GM12878 (cell line): ENCODE results near the gene ADPRM. TPM values are rescaled to one million over a fixed set of nuclear protein-coding genes. Genes with fewer than 3 reads are reported as not detected.

Experiments used
- BCL3 ChIP-seq: IDR thresholded peaks from 2 replicates; pipeline ENCODE4 v1.6.1; 2011; ENCODE audit warnings: borderline replicate concordance, low read depth, mild to moderate bottlenecking, moderate library complexity, low read length; ENCODE audit not compliant: insufficient read depth, poor library complexity, severe bottlenecking
- CREB1 ChIP-seq: IDR thresholded peaks from 2 replicates; pipeline ENCODE4 v1.6.1; 2012; ENCODE audit warnings: low read depth, mild to moderate bottlenecking, inconsistent platforms
- EP300 ChIP-seq, 2 experiments: fragments of 150-350 bp in 1 of 2; IDR thresholded peaks; 2 replicates each; pipeline ENCODE4 v1.6.1; 2011 to 2012; ENCODE audit warnings: low read depth in 2 of 2, low read length in 2 of 2, borderline replicate concordance in 1 of 2, improper control_type of control experiment in 1 of 2, inconsistent platforms in 1 of 2; ENCODE audit not compliant: control insufficient read depth in 1 of 2
- KLF5 ChIP-seq: fragments of 450-650 bp; IDR thresholded peaks from 2 replicates; pipeline ENCODE4 v1.6.1; 2014; ENCODE audit warnings: mild to moderate bottlenecking; ENCODE audit not compliant: partially characterized antibody
- NFIC ChIP-seq: IDR thresholded peaks from 2 replicates; pipeline ENCODE4 v1.6.1; 2012; ENCODE audit warnings: low read depth, mild to moderate bottlenecking, inconsistent platforms, low read length, moderate library complexity
- NRF1 ChIP-seq: conservative IDR thresholded peaks from 2 replicates; pipeline ENCODE4 v1.6.1; 2011; ENCODE audit warnings: mild to moderate bottlenecking, low read depth, low read length, improper control_type of control experiment
- PAX8 ChIP-seq: fragments of 450-650 bp; IDR thresholded peaks from 2 replicates; pipeline ENCODE4 v1.6.1; 2017; ENCODE audit warnings: mild to moderate bottlenecking, moderate library complexity
- PKNOX1 ChIP-seq: fragments of 450-650 bp; IDR thresholded peaks from 2 replicates; pipeline ENCODE4 v1.6.1; 2016; ENCODE audit warnings: mild to moderate bottlenecking
- RCOR1 ChIP-seq: conservative IDR thresholded peaks from 2 replicates; pipeline ENCODE4 v1.6.1; 2012; ENCODE audit warnings: low read depth, low read length, improper control_type of control experiment
- RELA ChIP-seq: fragments of 450-650 bp; IDR thresholded peaks from 2 replicates; pipeline ENCODE4 v1.8.0; 2014; ENCODE audit warnings: borderline replicate concordance; ENCODE audit not compliant: partially characterized antibody
- REST ChIP-seq: IDR thresholded peaks from 2 replicates; pipeline ENCODE4 v1.6.1; 2012; ENCODE audit warnings: mild to moderate bottlenecking, low read depth, low read length
- SRF ChIP-seq, 2 experiments: IDR thresholded peaks; 2 replicates each; pipeline ENCODE4 v1.6.1; 2011; ENCODE audit warnings: low read depth in 2 of 2, low read length in 2 of 2, mild to moderate bottlenecking in 1 of 2, moderate library complexity in 1 of 2
- STAT1 ChIP-seq: fragments of 450-650 bp; conservative IDR thresholded peaks from 2 replicates; pipeline ENCODE4 v1.6.1; 2014; ENCODE audit warnings: antibody characterized with exemption, mild to moderate bottlenecking
- TARDBP ChIP-seq: IDR thresholded peaks from 2 replicates; pipeline ENCODE4 v1.6.1; 2016; ENCODE audit warnings: borderline replicate concordance
- TBL1XR1 ChIP-seq: IDR thresholded peaks from 2 replicates; pipeline ENCODE4 v1.6.1; 2012; ENCODE audit warnings: low read depth, low read length, improper control_type of control experiment
- USF1 ChIP-seq: IDR thresholded peaks from 2 replicates; pipeline ENCODE4 v1.6.1; 2011; ENCODE audit warnings: borderline replicate concordance, low read depth, mild to moderate bottlenecking, moderate library complexity, mixed read lengths, low read length; ENCODE audit not compliant: insufficient read depth; ENCODE audit errors: extremely low read length
- WRNIP1 ChIP-seq: IDR thresholded peaks from 2 replicates; pipeline ENCODE4 v1.6.1; 2011; ENCODE audit warnings: low read depth, low read length, improper control_type of control experiment, borderline replicate concordance
- ZBTB33 ChIP-seq: fragments of 450-650 bp; IDR thresholded peaks from 2 replicates; pipeline ENCODE4 v1.6.1; 2017; ENCODE audit warnings: mild to moderate bottlenecking
- polyA plus RNA-seq, 11 experiments: library from polyadenylated mRNA; depleted of rRNA in 4 of 11; unstranded in 6 of 11; stranded (reverse) in 5 of 11; fragments of >200 nt; fragmentation: Nextera tagmentation in 4 of 11; fragmentation: Illumina TruSeq in 1 of 11; extraction: Ambion mirVana in 4 of 11; extraction: Trizol in 1 of 11; gene quantifications; 1 replicate in 1 of 11; 2 replicates in 10 of 11; pipeline versions ENCODE4 v1.2.1 to v1.2.3, GENCODE V29; 2011 to 2016; ENCODE audit warnings: inconsistent platforms in 2 of 11, missing spikeins in 2 of 11, low read depth in 1 of 11
- total RNA-seq, 4 experiments: library from RNA; depleted of rRNA in 3 of 4; stranded (reverse); fragments of >200 nt in 3 of 4; fragmentation: Illumina TruSeq in 1 of 4; extraction: Trizol in 1 of 4; gene quantifications; 2 replicates each; pipeline versions ENCODE4 v1.2.1 to v1.2.3, GENCODE V29; 2013 to 2021

The ADPRM gene
- total and polyA plus RNA-seq, 10 of the 15 experiments (the other 5 are each of a cell fraction or from before 2014, with no cell fraction given), result 7.1 to 18.4 (median 8.8) TPM

- TF ChIP-seq REST, result no peak
- no peak for TF ChIP-seq ZBTB33
- TF ChIP-seq WRNIP1, result no peak
- TF ChIP-seq STAT1, result peak; percentile 85; the same call in 1 of the 2 replicates
- TF ChIP-seq BCL3, result no peak
- TF ChIP-seq SRF (IDR thresholded peaks at IDR 0.05; ENCODE audit: low read depth in 2 of 2, low read length in 2 of 2), result 0 out of 4 replicates have a peak, but pooled peaks of 1 of the 2 experiments have one; percentile 34
- TF ChIP-seq RELA, result peak; percentile 53
- TF ChIP-seq PAX8, result no peak
- TF ChIP-seq NRF1, result no peak
- TF ChIP-seq TARDBP, result 0 out of 2 replicates have a peak, but pooled peaks have one; percentile 37
- TF ChIP-seq PKNOX1, result peak; percentile 72
- peak; percentile 73 for TF ChIP-seq CREB1
- peak; percentile 28; the same call in 1 of the 2 replicates for TF ChIP-seq NFIC
- TF ChIP-seq RCOR1, result no peak
- TF ChIP-seq EP300 (IDR thresholded peaks at IDR 0.05; ENCODE audit: borderline replicate concordance in 1 of 2, control insufficient read depth in 1 of 2, low read depth in 2 of 2, low read length in 2 of 2), result peak; percentile 8 to 30; a peak in 1 of 4 replicates
- no peak for TF ChIP-seq TBL1XR1
- TF ChIP-seq KLF5, result peak; percentile 43
- no peak for TF ChIP-seq USF1
Measured at GRCh38 chr17:10697092-10698081, at the start of gene ADPRM, which contains the start of gene SCO1 (continued).
